ENCODE measurements around the gene PGLYRP1.

Gene PGLYRP1

DNA sequence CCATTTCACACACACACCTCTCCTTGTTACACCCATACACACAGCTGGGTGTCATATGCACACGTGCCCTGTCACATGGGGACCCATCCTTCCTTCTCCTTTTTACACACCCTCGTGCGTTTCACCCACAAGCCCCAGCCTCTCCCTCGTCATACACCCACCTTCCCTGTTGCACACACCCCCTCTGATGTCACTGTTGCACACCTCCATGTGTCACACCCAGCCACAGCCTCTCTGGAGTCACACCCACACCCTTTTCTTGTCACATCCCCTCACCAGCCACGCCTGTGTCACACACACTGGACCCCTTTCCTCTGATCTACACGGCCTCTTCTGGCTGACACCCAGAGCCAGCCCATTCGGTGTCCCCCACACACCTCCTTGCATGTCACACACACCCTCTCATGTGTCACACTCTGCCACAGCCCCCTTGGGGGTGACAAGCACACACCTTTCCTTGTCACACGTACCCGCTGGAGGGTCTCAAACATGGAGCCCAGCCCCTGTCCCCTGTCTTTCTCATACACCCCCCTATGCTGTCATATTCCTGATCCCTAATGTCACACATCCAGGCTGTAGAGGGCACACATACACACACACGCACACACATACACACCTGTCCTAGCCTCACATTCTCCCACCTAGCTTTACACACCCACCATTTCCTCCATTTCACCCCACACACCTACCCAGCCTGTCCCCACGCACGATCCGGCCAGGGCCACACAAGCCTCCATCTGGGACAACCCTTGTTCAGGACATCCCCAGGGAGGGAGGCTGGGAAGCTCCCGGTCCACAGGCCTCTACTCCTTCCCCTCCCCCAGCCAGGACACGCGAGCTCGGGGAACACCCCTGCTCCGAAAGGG, 50.5 kb downstream of the PGLYRP1 start:
- no peak for DNase-seq (ENCODE audit: low read depth, low spot score)
- TF ChIP-seq, protein P1, sequence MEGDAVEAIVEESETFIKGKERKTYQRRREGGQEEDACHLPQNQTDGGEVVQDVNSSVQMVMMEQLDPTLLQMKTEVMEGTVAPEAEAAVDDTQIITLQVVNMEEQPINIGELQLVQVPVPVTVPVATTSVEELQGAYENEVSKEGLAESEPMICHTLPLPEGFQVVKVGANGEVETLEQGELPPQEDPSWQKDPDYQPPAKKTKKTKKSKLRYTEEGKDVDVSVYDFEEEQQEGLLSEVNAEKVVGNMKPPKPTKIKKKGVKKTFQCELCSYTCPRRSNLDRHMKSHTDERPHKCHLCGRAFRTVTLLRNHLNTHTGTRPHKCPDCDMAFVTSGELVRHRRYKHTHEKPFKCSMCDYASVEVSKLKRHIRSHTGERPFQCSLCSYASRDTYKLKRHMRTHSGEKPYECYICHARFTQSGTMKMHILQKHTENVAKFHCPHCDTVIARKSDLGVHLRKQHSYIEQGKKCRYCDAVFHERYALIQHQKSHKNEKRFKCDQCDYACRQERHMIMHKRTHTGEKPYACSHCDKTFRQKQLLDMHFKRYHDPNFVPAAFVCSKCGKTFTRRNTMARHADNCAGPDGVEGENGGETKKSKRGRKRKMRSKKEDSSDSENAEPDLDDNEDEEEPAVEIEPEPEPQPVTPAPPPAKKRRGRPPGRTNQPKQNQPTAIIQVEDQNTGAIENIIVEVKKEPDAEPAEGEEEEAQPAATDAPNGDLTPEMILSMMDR (IDR thresholded peaks at IDR 0.05; ENCODE audit: low read depth, low read length): no peak
- in situ Hi-C loops (cut with HindIII; ENCODE audit: low sequenced_read_pairs): no loop called here
- peak overlapping the region; percentile 12 for H3K4me3 ChIP-seq (ENCODE audit: low read depth, low read length)

DNA sequence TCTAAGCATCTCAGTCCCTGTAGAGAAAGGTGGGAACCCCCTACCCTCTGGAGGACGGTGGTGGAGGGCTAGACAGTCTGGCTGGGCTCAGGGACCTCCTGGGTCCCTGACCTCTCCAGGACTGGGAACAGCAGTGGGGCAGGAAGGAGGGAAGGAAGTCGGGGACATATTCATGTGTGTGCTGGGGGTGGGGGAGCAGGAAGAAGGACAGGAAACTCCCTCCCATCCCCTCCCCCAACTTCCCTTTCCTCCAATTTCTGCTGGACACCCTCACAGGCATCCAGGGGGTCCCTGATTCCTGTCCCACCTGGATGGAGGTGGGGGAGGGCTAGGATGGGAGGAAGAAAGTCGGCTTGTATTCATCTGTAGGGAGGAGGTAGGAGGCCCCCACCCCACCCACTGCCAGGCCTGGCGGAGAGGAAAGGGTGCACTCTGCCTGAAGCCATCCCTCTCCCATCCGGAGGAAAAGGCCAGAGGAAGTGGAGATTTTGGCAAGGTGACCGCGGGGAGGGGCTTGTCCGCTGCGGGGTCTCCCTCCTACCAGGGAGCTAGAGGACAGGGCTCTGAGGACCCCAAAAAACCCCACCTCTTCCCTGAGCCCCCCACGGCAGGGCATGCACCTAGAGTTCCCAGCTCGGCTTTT, 51.5 kb downstream of the PGLYRP1 start:
- no peak for DNase-seq (ENCODE audit: low read depth, low spot score)
- H3K4me3 ChIP-seq (ENCODE audit: low read depth, low read length): no peak overlapping the region

DNA sequence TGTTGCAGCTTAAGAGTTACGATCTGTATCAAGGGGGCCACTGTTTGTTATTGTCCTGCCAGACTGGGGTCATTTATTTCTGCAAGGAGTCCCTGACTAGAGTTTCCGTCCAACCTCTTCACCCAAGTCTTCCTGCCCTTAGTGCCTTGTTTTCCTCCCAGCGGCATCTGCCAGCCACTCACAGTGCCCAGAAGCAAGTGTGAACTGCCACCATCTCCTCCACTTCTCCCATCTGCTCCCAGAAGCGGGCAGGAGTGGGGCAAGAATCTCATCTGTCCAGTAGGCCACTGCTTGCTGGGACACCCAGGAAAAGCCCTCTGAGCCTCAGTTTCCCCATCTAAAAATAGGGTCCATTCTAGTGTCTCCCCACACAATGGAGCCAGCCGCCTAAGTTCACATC, 53.2 kb downstream of the PGLYRP1 start:
- TF ChIP-seq, protein P1 (IDR thresholded peaks at IDR 0.05; ENCODE audit: low read depth, low read length): no peak
- no peak overlapping the region for H3K4me3 ChIP-seq (ENCODE audit: low read depth, low read length)
- DNase-seq (ENCODE audit: low read depth, low spot score): no peak
- in situ Hi-C loops (cut with HindIII; ENCODE audit: low sequenced_read_pairs): no loop called here

More for the DNA sequence above, 51.5 kb downstream of the PGLYRP1 start:
- TF ChIP-seq, protein P1 (IDR thresholded peaks at IDR 0.05; ENCODE audit: low read depth, low read length): no peak
- in situ Hi-C loops (cut with HindIII; ENCODE audit: low sequenced_read_pairs): no loop called here

All from astrocyte of the spinal cord (primary cell).